Lower lobe of right lung (tissue), 2 donors: ENCODE measurements around the gene WNT9A. TPM values are rescaled to one million over a fixed set of nuclear protein-coding genes. Genes with fewer than 3 reads are reported as not detected.
"Not testable (repeated sequence)": the region's sequence is repeated elsewhere in the genome, so short reads cannot be mapped to it uniquely, and the experiment has no call there.

Experiments used
- ATAC-seq, 2 donors: fragments of 200-7000 bp; cut with Tn5 transposase; one replicate each; pipeline ENCODE4 v1.9.1; 2020 to 2022; ENCODE audit warnings: mild to moderate bottlenecking in 2 of 2, moderate library complexity in 2 of 2
- DNase-seq: peaks from one replicate; pipeline ENCODE4 v3.0.0-alpha.2; 2020
- H3K27ac ChIP-seq: fragments of 200-600 bp; one replicate; pipeline ENCODE4 v1.8.0; 2022
- H3K27me3 ChIP-seq: fragments of 200-600 bp; one replicate; pipeline ENCODE4 v1.8.0; 2022; ENCODE audit warnings: low read depth
- H3K36me3 ChIP-seq: fragments of 200-600 bp; one replicate; pipeline ENCODE4 v1.8.0; 2022; ENCODE audit warnings: mild to moderate bottlenecking
- H3K4me1 ChIP-seq: fragments of 200-600 bp; one replicate; pipeline ENCODE4 v1.8.0; 2022
- H3K4me3 ChIP-seq: fragments of 200-600 bp; one replicate; pipeline ENCODE4 v1.8.0; 2022; ENCODE audit warnings: mild to moderate bottlenecking
- H3K9me3 ChIP-seq: fragments of 200-600 bp; one replicate; pipeline ENCODE4 v1.8.0; 2022
- CTCF ChIP-seq: fragments of 200-600 bp; IDR thresholded peaks from one replicate; pipeline ENCODE4 v1.8.0; 2022; ENCODE audit warnings: antibody characterized with exemption, mild to moderate bottlenecking
- intact Hi-C: fragments of 100-400 bp; cut with DNase I; formaldehyde crosslinking; loops from one replicate; pipeline ENCODE4 v1.11.0; 2022
- total RNA-seq: library from RNA; stranded (reverse); fragmentation: NEBNext Ultra II Directional; extraction: Animal tissue kit (Norgen Biotek cat#: 25700); gene quantifications from one replicate; pipeline ENCODE4 v1.2.1, GENCODE V29; 2021
- donor health status: DM: no; HTN: yes; CAD: no; lungs with severe emphysema.

WNT9A gene
- total RNA-seq, 1 donor from 2014 or later, result 7.0 TPM

GRCh38 chr1:227971643-227972282, 24.0 kb upstream of the WNT9A start:
- DNase-seq, ATAC-seq, H3K9me3 ChIP-seq, H3K4me3 ChIP-seq, H3K27me3 ChIP-seq, H3K4me1 ChIP-seq, H3K27ac ChIP-seq, H3K36me3 ChIP-seq, intact Hi-C loops: not testable (repeated sequence)

DNA sequence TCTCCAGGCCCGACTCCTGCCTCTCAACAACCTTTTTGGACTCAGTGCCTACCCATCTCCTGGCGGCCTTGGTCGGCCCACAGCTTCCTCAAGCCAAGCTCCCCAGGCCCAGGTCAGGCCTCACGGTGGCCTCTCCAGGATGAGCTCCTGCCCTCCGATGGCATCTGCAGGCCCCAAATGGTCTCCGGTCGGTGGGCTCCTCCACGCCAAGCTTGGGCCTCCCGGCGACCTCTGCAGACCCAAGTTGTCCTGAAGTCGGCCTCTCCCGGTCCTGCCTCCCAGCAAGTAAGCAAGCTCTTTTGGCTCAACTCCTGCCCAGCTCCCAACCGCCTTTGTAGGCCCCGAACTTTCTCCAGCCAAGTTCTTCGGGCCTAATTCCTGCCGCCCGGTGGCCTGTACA, 23.5 kb upstream of the WNT9A start:
- H3K4me1 ChIP-seq, H3K4me3 ChIP-seq, H3K27ac ChIP-seq, H3K36me3 ChIP-seq, ATAC-seq, H3K27me3 ChIP-seq, H3K9me3 ChIP-seq, DNase-seq, intact Hi-C loops: not testable (repeated sequence)

- H3K27me3 ChIP-seq, DNase-seq, ATAC-seq, H3K4me3 ChIP-seq, H3K9me3 ChIP-seq, H3K4me1 ChIP-seq, intact Hi-C loops, H3K36me3 ChIP-seq, H3K27ac ChIP-seq: not testable (repeated sequence)
Measured at GRCh38 chr1:227970076-227970995, 22.6 kb upstream of the WNT9A start.

GRCh38 chr1:227967815-227968214, 20.1 kb upstream of the WNT9A start:
- ATAC-seq, DNase-seq, H3K9me3 ChIP-seq, H3K27ac ChIP-seq, H3K4me3 ChIP-seq, H3K27me3 ChIP-seq, H3K4me1 ChIP-seq, H3K36me3 ChIP-seq, intact Hi-C loops: not testable (repeated sequence)

- H3K27ac ChIP-seq, H3K27me3 ChIP-seq, H3K36me3 ChIP-seq, ATAC-seq, H3K9me3 ChIP-seq, H3K4me3 ChIP-seq, H3K4me1 ChIP-seq, intact Hi-C loops, DNase-seq: not testable (repeated sequence)
Measured at GRCh38 chr1:227966733-227967132, 19.0 kb upstream of the WNT9A start.

DNA sequence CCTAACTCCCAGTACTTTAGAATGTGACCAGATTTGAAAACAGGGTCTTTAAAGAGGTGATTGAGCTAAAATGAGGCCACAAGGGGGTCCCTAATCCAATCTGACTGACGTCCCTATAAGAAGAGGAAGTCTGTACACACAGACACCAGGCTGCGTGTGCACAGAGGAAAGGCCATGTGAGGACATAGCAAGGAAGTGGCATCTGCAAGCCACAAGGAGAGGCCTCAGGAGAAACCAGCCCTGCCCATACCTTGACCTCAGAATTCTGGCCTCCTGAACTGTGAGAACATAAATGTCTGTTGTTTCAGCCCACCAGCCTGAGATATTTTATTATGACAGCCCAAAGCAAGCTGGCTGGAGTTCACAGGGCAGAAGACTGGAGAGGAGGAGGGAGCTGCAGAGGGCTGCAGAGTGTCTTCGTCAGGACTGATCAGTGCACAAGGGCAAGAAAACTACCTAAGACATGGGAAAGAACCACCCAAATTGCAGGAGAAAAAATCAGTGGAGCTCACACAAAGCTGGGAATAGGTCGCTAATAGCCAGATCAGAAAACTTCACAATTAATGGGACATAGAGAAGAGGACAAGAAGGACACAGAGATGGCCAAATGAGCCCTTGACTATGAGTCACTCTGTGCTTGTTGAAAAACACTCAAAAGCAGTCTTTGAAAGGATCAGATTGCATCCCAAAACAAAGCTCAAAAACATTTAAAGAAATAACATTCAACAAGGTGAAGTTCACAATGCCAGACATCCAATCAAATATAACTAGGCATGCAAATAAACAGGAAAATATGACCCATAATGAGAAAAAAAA, 14.1 kb upstream of the WNT9A start:
- TF ChIP-seq CTCF, result no peak
- no peak for ATAC-seq
- intact Hi-C loops, result no loop called here

GRCh38 chr1:227959325-227959860, 11.7 kb upstream of the WNT9A start:
- H3K27me3 ChIP-seq, result peaks cover 10% of the 10 kb centered on the region

More for the DNA sequence above, 14.1 kb upstream of the WNT9A start:
- Histone ChIP-seq H3K4me3 (no peak overlapping the region), H3K4me1 (no peaks in the 10 kb centered on the region), H3K9me3 (no peaks in the 10 kb centered on the region), H3K27me3 (peaks cover 10% of the 10 kb centered on the region), H3K27ac (no peak overlapping the region), H3K36me3 (no peaks in the 10 kb centered on the region)
- DNase-seq, result no peak

More at GRCh38 chr1:227959325-227959860, 11.7 kb upstream of the WNT9A start:
- Histone ChIP-seq H3K36me3 (no peaks in the 10 kb centered on the region), H3K9me3 (no peaks in the 10 kb centered on the region), H3K27ac (no peak overlapping the region), H3K4me3 (no peak overlapping the region), H3K4me1 (no peaks in the 10 kb centered on the region)
- ATAC-seq (no peak), DNase-seq (no peak)
- TF ChIP-seq CTCF, result no peak
- intact Hi-C loops, result no loop called here
